Measurements from ENCODE around the gene XPOT.

XPOT gene

DNA sequence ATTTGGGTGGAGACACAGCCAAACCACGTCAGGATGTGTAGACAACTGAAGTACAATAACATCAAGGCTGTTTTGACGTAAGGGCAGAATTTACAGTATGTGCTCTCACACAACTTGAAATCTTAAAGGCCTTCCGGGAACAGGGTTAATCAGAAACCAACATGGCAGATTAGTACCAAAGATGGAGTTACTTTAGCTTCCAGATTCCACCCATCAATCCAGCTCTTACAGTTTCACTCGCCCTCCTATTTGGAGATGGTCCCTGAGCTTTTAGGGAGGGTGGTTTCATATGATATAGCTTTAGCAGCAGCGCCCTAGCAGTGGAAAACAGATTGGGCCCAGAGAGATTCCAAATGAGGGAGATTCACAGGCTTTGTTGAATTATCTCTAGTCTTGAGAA is 2.0 kb upstream of the XPOT start:
- TF ChIP-seq, protein P1, sequence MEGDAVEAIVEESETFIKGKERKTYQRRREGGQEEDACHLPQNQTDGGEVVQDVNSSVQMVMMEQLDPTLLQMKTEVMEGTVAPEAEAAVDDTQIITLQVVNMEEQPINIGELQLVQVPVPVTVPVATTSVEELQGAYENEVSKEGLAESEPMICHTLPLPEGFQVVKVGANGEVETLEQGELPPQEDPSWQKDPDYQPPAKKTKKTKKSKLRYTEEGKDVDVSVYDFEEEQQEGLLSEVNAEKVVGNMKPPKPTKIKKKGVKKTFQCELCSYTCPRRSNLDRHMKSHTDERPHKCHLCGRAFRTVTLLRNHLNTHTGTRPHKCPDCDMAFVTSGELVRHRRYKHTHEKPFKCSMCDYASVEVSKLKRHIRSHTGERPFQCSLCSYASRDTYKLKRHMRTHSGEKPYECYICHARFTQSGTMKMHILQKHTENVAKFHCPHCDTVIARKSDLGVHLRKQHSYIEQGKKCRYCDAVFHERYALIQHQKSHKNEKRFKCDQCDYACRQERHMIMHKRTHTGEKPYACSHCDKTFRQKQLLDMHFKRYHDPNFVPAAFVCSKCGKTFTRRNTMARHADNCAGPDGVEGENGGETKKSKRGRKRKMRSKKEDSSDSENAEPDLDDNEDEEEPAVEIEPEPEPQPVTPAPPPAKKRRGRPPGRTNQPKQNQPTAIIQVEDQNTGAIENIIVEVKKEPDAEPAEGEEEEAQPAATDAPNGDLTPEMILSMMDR (IDR thresholded peaks at IDR 0.05; ENCODE audit: borderline replicate concordance, control extremely low read depth, extremely low read depth, insufficient read depth, missing control alignments) = no peak
- no peak for DNase-seq (ENCODE audit: low spot score)
- in situ Hi-C loops (cut with MboI; ENCODE audit: low sequenced_read_pairs, unreplicated experiment) = no loop called here

- in situ Hi-C loops (cut with MboI; ENCODE audit: low sequenced_read_pairs, unreplicated experiment) = no loop called here
- TF ChIP-seq, protein P1 (IDR thresholded peaks at IDR 0.05; ENCODE audit: borderline replicate concordance, control extremely low read depth, extremely low read depth, insufficient read depth, missing control alignments) = no peak
- DNase-seq (ENCODE audit: low spot score) = peak; percentile 55
These were observed 471 bp downstream of the XPOT start for GRCh38 chr12:64404470-64405256.

GRCh38 chr12:64407342-64408223 is 3.4 kb downstream of the XPOT start:
- TF ChIP-seq, protein P1 (IDR thresholded peaks at IDR 0.05; ENCODE audit: borderline replicate concordance, control extremely low read depth, extremely low read depth, insufficient read depth, missing control alignments) = no peak
- no peak for DNase-seq (ENCODE audit: low spot score)
- in situ Hi-C loops (cut with MboI; ENCODE audit: low sequenced_read_pairs, unreplicated experiment) = no loop called here

GRCh38 chr12:64411427-64411826 is 7.2 kb downstream of the XPOT start:
- in situ Hi-C loops (cut with MboI; ENCODE audit: low sequenced_read_pairs, unreplicated experiment) = no loop called here
- TF ChIP-seq, protein P1 (IDR thresholded peaks at IDR 0.05; ENCODE audit: borderline replicate concordance, control extremely low read depth, extremely low read depth, insufficient read depth, missing control alignments) = no peak
- DNase-seq (ENCODE audit: low spot score) = no peak

- no peak for DNase-seq (ENCODE audit: low spot score)
- in situ Hi-C loops (cut with MboI; ENCODE audit: low sequenced_read_pairs, unreplicated experiment) = no loop called here
- TF ChIP-seq, protein P1 (IDR thresholded peaks at IDR 0.05; ENCODE audit: borderline replicate concordance, control extremely low read depth, extremely low read depth, insufficient read depth, missing control alignments) = no peak
These were observed 8.3 kb downstream of the XPOT start for GRCh38 chr12:64412459-64412858.

DNA sequence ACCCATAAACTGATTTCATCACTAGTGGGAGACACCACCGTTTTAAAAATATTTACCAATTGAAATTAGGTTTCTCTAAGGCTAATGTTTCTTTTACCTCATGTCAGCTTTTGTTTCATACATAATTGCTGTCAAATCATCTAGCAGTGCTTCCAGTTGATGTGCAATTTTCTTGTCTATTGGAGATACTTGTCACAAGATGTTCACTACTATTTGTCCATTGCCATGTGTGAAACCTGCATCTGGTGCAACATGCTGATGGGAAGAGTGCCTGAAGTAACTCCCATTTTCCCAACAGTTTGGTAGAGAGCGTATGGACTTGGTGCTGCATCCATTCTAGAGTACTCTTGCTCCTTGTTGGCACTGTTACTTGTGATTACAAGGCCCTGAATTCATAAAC is 9.7 kb downstream of the XPOT start:
- in situ Hi-C loops (cut with MboI; ENCODE audit: low sequenced_read_pairs, unreplicated experiment) = no loop called here
- TF ChIP-seq, protein P1 (IDR thresholded peaks at IDR 0.05; ENCODE audit: borderline replicate concordance, control extremely low read depth, extremely low read depth, insufficient read depth, missing control alignments) = no peak
- no peak for DNase-seq (ENCODE audit: low spot score)

Data from GM13976 (cell line).